ENCODE results near the gene CCT8.

Gene CCT8

GRCh38 chr21:29064850-29065481 lies 8.5 kb downstream of the CCT8 start:
- no peak for TF ChIP-seq CTCF (IDR thresholded peaks at IDR 0.05; ENCODE audit: control insufficient read depth, insufficient read depth, low read depth, low read length, missing control alignments)
- no peak overlapping the region for H3K4me3 ChIP-seq (ENCODE audit: control insufficient read depth, low read depth, low read length)
- no peak for DNase-seq (ENCODE audit: low read depth)

- DNase-seq (ENCODE audit: low read depth), result no peak
- no peak overlapping the region for H3K4me3 ChIP-seq (ENCODE audit: control insufficient read depth, low read depth, low read length)
- no peak for TF ChIP-seq CTCF (IDR thresholded peaks at IDR 0.05; ENCODE audit: control insufficient read depth, insufficient read depth, low read depth, low read length, missing control alignments)
Observed at GRCh38 chr21:29056538-29057050, 16.9 kb downstream of the CCT8 start.

GRCh38 chr21:29056005-29056404 lies 17.4 kb downstream of the CCT8 start:
- H3K4me3 ChIP-seq (ENCODE audit: control insufficient read depth, low read depth, low read length), result no peak overlapping the region
- no peak for TF ChIP-seq CTCF (IDR thresholded peaks at IDR 0.05; ENCODE audit: control insufficient read depth, insufficient read depth, low read depth, low read length, missing control alignments)
- DNase-seq (ENCODE audit: low read depth), result no peak

- DNase-seq (ENCODE audit: low read depth), result no peak
- no peak for TF ChIP-seq CTCF (IDR thresholded peaks at IDR 0.05; ENCODE audit: control insufficient read depth, insufficient read depth, low read depth, low read length, missing control alignments)
- H3K4me3 ChIP-seq (ENCODE audit: control insufficient read depth, low read depth, low read length), result no peak overlapping the region
Observed at GRCh38 chr21:29055080-29055479, 18.4 kb downstream of the CCT8 start.

GRCh38 chr21:29053656-29054055 lies 19.8 kb downstream of the CCT8 start:
- no peak for TF ChIP-seq CTCF (IDR thresholded peaks at IDR 0.05; ENCODE audit: control insufficient read depth, insufficient read depth, low read depth, low read length, missing control alignments)
- no peak for DNase-seq (ENCODE audit: low read depth)
- H3K4me3 ChIP-seq (ENCODE audit: control insufficient read depth, low read depth, low read length), result no peak overlapping the region

GRCh38 chr21:29053011-29053553 lies 20.4 kb downstream of the CCT8 start:
- H3K4me3 ChIP-seq (ENCODE audit: control insufficient read depth, low read depth, low read length), result no peak overlapping the region
- no peak for DNase-seq (ENCODE audit: low read depth)
- TF ChIP-seq CTCF (IDR thresholded peaks at IDR 0.05; ENCODE audit: control insufficient read depth, insufficient read depth, low read depth, low read length, missing control alignments), result no peak
